ENCODE results near the gene TECR. TPM values are rescaled to one million over a fixed set of nuclear protein-coding genes. Genes with fewer than 3 reads are reported as not detected.

Gene TECR
- total and polyA plus RNA-seq, 2 donors (not counting 3 experiments of a cell fraction or from before 2014, with no cell fraction given) = 109 to 193 TPM

- H3K79me2 ChIP-seq (ENCODE audit: control insufficient read depth, insufficient read depth, low read length) = peaks cover 2% of the 10 kb centered on the region
- no peaks in the 10 kb centered on the region for H3K27me3 ChIP-seq (ENCODE audit: control insufficient read depth in 2 of 2, insufficient read depth in 2 of 2, low read length in 2 of 2)
- FAIRE-seq (no peak), DNase-seq (ENCODE audit: low read depth, low spot score) (no peak)
- no peak for TF ChIP-seq EZH2 (IDR thresholded peaks at IDR 0.05; ENCODE audit: borderline replicate concordance, low read depth, low read length, severe bottlenecking)
- TF ChIP-seq, protein P1, sequence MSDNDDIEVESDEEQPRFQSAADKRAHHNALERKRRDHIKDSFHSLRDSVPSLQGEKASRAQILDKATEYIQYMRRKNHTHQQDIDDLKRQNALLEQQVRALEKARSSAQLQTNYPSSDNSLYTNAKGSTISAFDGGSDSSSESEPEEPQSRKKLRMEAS (IDR thresholded peaks at IDR 0.05; ENCODE audit: insufficient read depth, insufficient read length) = no peak
- TF ChIP-seq JUN (IDR thresholded peaks at IDR 0.05; ENCODE audit: borderline replicate concordance, insufficient read depth, insufficient read length, low read depth) = no peak
- TF ChIP-seq CTCF (IDR thresholded peaks at IDR 0.05; ENCODE audit: extremely low read depth in 1 of 2, insufficient read depth in 1 of 2, low read depth in 1 of 2, low read length in 2 of 2) = no peak
- TF ChIP-seq GATA2 (IDR thresholded peaks at IDR 0.05; ENCODE audit: insufficient read depth, insufficient read length, low read depth, low read length) = no peak
- TF ChIP-seq FOS (IDR thresholded peaks at IDR 0.05; ENCODE audit: borderline replicate concordance, insufficient read depth, low read length) = no peak
- no peak for TF ChIP-seq POLR2A (IDR thresholded peaks at IDR 0.05; ENCODE audit: low read depth, low read length)
- no peak for TF ChIP-seq MYC (IDR thresholded peaks at IDR 0.05; ENCODE audit: low read depth, low read length)
- no peak for TF ChIP-seq POLR2AphosphoS5 (IDR thresholded peaks at IDR 0.05; ENCODE audit: insufficient read depth, low read depth, low read length)
- H3K4me1 ChIP-seq (ENCODE audit: control insufficient read depth, extremely low read depth, insufficient read depth, low read length) = no peaks in the 10 kb centered on the region
- ChIA-PET CTCF (interaction anchor here (1.0 to 1.9 kb wide), 4 partner anchors 9 to 126 kb away, joined by 3 to 5 read pairs (median 4); no protein-coding TSS in a partner anchor), POLR2A (no interaction called here)
- H3K36me3 ChIP-seq (ENCODE audit: control insufficient read depth in 2 of 2, extremely low read depth in 1 of 2, insufficient read depth in 2 of 2, low read length in 2 of 2) = peaks cover 3 to 16% of the 10 kb centered on the region in 2 experiments
- no TSS peak for BruUV-seq (replicated peaks)
- dilution Hi-C loops (cut with MboI; ENCODE audit: extremely low pct_ligation_motif_present, low sequenced_read_pairs) = no loop called here
- H3K4me2 ChIP-seq (ENCODE audit: insufficient read depth, low read length) = no peak overlapping the region
- H4K20me1 ChIP-seq (replicated peaks; ENCODE audit: control insufficient read depth, extremely low read depth, insufficient read depth, low read length) = no peaks in the 10 kb centered on the region
- H3K9ac ChIP-seq (replicated peaks; ENCODE audit: extremely low read depth, insufficient read depth, low read length) = no peak overlapping the region
- H2AFZ ChIP-seq (ENCODE audit: low read depth, low read length) = no peak overlapping the region
- no peak overlapping the region for H3K4me3 ChIP-seq (replicated peaks in 1 of 3; ENCODE audit: insufficient read depth in 1 of 3, low read depth in 1 of 3, low read length in 3 of 3)
- H3K9me1 ChIP-seq (replicated peaks; ENCODE audit: control insufficient read depth, extremely low read depth, insufficient read depth, low read length) = no peaks in the 10 kb centered on the region
- no peak overlapping the region for H3K27ac ChIP-seq (ENCODE audit: insufficient read depth, low read depth, low read length)
- no peaks in the 10 kb centered on the region for H3K9me3 ChIP-seq (replicated peaks; ENCODE audit: control insufficient read depth, insufficient read depth, low read length)
- intact Hi-C loops (cut with micrococcal nuclease) = no loop called here
These were observed 41.8 kb upstream of the TECR start for GRCh38 chr19:14487370-14488125.
